ENCODE measurements around the gene TYW1.
"Not testable (repeated sequence)": the region's sequence is repeated elsewhere in the genome, so short reads cannot be mapped to it uniquely, and the experiment has no call there.

TYW1 gene

GRCh38 chr7:67135617-67136486, 139.2 kb downstream of the TYW1 start:
- DNase-seq (ENCODE audit: low read depth): not testable (repeated sequence)

- not testable (repeated sequence) for DNase-seq (ENCODE audit: low read depth)
Measured at GRCh38 chr7:67137489-67137888, 140.9 kb downstream of the TYW1 start.

- not testable (repeated sequence) for DNase-seq (ENCODE audit: low read depth)
Measured at GRCh38 chr7:67139876-67140275, 143.2 kb downstream of the TYW1 start.

GRCh38 chr7:67141001-67141400, 144.4 kb downstream of the TYW1 start:
- DNase-seq (ENCODE audit: low read depth): not testable (repeated sequence)

- DNase-seq (ENCODE audit: low read depth): not testable (repeated sequence)
Measured at GRCh38 chr7:67143091-67143786, 146.6 kb downstream of the TYW1 start.

DNA sequence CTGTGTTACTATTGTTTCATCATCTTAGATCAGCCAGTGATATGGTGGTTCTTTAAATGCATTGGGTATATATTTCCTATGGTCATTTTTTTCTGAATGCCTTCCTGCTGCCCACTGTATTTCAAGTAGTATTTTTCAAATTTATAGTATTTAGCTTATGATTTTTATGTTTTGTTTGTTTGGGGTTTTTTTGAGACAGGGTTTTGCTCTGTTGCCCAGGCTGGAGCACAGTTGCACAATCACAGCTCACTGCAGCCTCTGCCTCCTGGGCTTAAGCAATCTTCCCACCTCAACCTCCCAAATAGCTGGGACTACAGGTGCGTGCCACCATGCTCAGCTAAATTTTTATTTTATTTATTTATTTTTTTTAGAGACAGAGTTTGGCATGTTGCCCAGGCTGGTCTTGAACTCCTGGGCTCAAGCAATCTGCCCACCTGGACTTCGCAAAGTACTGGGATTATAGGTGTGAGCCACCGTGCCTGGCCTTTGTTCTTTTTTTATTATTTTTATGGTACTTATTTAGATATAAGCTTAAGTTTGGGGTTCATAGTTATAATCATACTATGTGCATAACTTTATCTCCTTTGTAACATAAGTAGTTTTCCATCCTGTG, 149.1 kb downstream of the TYW1 start:
- DNase-seq (ENCODE audit: low read depth): not testable (repeated sequence)

GRCh38 chr7:67149131-67149530, 152.5 kb downstream of the TYW1 start:
- not testable (repeated sequence) for DNase-seq (ENCODE audit: low read depth)

DNA sequence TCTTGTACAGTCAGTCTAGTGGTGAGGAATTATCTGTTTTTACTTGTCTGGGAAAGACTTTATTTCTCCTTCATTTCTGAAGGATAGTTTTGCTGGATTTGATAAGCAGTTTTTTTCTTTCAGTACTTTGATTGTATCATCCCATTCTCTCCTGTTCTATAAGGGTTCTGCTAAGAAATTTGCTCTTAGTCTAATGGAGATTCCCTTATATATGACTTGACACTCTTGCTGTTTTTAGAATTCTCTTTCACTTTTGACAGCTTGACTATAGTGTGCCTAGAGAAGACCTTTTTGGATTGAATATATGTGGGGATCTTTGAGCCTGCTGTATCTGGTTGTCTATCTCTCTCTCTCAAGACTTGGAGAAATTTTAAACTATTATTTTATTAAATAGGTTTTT, 157.7 kb downstream of the TYW1 start:
- DNase-seq (ENCODE audit: low read depth): not testable (repeated sequence)

- not testable (repeated sequence) for DNase-seq (ENCODE audit: low read depth)
Measured at GRCh38 chr7:67156064-67156463, 159.4 kb downstream of the TYW1 start.

DNA sequence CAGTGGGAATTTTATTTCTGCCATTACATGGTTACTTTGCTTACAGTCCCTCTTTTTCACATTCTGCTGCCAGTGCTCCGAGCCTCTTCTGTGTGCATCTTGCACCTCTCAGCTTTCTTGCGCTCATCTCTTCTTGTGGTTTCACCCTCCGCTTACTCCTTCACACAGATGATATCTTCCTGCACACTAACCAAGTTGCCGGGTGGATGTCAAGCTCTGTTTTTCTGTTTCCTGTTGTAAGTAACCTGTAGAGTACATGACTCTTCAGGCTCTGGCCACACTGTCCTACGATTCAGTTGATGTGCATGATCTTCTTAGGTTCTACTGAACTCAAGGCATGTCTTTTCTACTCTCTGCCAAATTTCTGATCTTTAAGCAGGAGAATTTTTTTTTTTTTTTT, 166.7 kb downstream of the TYW1 start:
- not testable (repeated sequence) for DNase-seq (ENCODE audit: low read depth)

- not testable (repeated sequence) for DNase-seq (ENCODE audit: low read depth)
Measured at GRCh38 chr7:67171151-67171550, 174.5 kb downstream of the TYW1 start.

GRCh38 chr7:67176730-67177129, 180.1 kb downstream of the TYW1 start:
- DNase-seq (ENCODE audit: low read depth): not testable (repeated sequence)

- DNase-seq (ENCODE audit: low read depth): not testable (repeated sequence)
Measured at GRCh38 chr7:67178915-67179688, 182.5 kb downstream of the TYW1 start.

GRCh38 chr7:67182956-67183750, 186.5 kb downstream of the TYW1 start:
- not testable (repeated sequence) for DNase-seq (ENCODE audit: low read depth)

- DNase-seq (ENCODE audit: low read depth): not testable (repeated sequence)
Measured at GRCh38 chr7:67184912-67185659, 188.5 kb downstream of the TYW1 start.

GRCh38 chr7:67185660-67186129, 189.1 kb downstream of the TYW1 start:
- DNase-seq (ENCODE audit: low read depth): not testable (repeated sequence)

DNA sequence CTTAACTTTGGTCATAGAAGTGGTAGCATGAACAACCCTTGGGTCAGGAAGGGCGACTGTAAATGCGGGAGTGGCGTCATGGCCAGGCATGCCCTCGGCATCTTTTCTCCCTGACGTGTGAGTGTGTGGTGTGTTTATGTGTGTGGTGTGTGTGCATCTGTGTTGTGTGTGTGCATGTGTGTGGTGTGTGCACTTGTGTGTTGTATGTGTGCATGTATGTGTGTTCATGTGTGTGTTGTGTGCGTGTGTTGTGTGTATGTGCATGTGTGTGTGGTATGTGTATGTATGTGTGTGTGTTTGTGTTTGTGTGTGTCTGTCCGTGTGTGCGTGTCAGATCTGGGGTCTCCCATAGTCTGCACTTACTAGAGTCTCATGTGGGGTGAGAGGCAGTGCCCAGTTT, 192.5 kb downstream of the TYW1 start:
- DNase-seq (ENCODE audit: low read depth): not testable (repeated sequence)

DNA sequence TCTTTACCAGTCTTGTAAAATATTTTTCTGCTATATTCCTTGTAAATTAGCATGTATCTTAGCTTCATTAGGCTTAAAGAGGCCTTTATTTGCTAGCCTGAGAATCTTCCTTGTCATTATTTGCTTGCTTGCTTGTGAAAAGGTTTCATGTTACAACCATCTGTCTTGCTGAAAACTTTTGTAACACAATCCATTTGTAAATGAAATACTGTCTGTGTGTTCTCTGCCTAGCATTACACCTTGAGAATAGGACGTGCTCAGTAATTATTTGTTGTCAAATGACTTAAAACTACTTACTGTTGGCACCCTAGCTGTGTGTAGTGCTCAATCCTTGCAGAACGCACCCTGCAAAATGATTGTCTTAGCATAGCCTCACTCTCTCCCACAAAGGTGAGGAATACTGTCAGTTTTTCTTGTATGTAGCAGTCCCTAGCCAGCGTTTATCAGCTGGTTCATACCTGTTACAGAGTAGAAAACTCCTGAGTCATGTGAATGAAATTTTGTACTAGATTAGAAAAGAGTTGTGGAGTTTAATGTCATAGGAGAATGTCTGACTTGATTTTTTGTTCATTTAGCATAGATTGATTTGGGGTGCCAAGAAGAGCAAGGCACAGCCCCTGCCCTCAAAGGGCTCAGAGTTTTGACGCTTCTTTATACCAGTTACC, 193.3 kb downstream of the TYW1 start:
- DNase-seq (ENCODE audit: low read depth): not testable (repeated sequence)

DNA sequence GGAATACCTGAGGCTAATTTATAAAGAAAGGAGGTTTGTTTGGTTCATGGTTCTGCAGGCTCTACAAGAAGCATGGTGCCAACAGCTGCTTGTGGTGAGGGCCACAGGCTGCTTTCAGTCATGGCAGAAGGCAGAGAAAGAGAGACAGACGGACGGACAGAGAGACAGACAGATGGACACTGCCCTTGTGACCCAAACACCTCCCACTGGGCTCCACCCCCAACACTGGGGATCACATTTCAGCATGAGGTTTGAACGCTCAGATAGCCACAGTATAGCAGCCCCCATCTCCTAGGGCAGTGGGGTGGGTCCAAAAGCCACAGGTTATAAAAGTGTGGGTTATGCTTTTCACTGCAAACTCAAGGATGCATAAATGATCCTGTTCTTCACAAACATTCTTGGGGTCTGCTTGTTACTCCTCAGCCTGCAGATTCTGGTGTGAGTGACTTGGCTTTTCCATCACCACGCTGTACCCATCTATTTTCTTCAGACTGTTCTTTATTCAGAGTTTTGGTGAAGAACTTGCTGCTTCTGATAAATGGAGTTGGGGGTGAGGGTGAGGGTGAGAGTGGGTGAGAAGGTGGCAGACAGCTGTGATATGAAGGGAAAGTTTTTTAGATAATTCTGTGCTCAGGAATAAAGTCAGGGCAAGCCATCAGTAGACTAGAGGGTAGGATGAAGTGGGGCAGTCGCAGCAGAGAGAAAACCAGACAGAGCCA, 194.5 kb downstream of the TYW1 start:
- not testable (repeated sequence) for DNase-seq (ENCODE audit: low read depth)

All from activated T-cell treated with anti-CD3 and anti-CD28 coated beads for 24 hours (primary cell).